Prostate gland (tissue), 2 donors: ENCODE measurements around the gene MT1G.

Source experiments
- CTCF ChIP-seq, 4 experiments: fragments of 200-600 bp in 2 of 4; fragments of 450-650 bp in 2 of 4; sonication (generic) in 2 of 4; IDR thresholded peaks; 1 replicate in 3 of 4; 2 replicates in 1 of 4; pipeline ENCODE4 v1.5.1; 2016 to 2019; ENCODE audit warnings: antibody characterized with exemption in 4 of 4, mild to moderate bottlenecking in 2 of 4, moderate library complexity in 2 of 4
- POLR2A ChIP-seq: fragments of 450-650 bp; IDR thresholded peaks from one replicate; pipeline ENCODE4 v1.6.1; 2016; ENCODE audit warnings: antibody characterized with exemption, mild to moderate bottlenecking

GRCh38 chr16:56695246-56695645, 27.4 kb upstream of the MT1G start:
- TF ChIP-seq CTCF (IDR thresholded peaks at IDR 0.05) (no peak), POLR2A (no peak)
